GM12801 (cell line): ENCODE measurements around the gene AK8.

Experiments used
- CTCF ChIP-seq: IDR thresholded peaks from one replicate; pipeline ENCODE4 v1.5.1; 2011; ENCODE audit warnings: control low read depth; ENCODE audit not compliant: insufficient read length; ENCODE audit errors: extremely low read depth

The AK8 gene

GRCh38 chr9:132864277-132864676, 13.8 kb downstream of the AK8 start:
- TF ChIP-seq CTCF = no peak

- TF ChIP-seq CTCF = no peak
These were observed 15.0 kb downstream of the AK8 start for GRCh38 chr9:132863096-132863495.

GRCh38 chr9:132862533-132862932, 15.6 kb downstream of the AK8 start:
- no peak for TF ChIP-seq CTCF

GRCh38 chr9:132861666-132862065, 16.4 kb downstream of the AK8 start:
- TF ChIP-seq CTCF = no peak

- no peak for TF ChIP-seq CTCF
These were observed 19.3 kb downstream of the AK8 start for GRCh38 chr9:132858751-132859150.

GRCh38 chr9:132857616-132858342, 20.3 kb downstream of the AK8 start:
- TF ChIP-seq CTCF = no peak

GRCh38 chr9:132857031-132857430, 21.1 kb downstream of the AK8 start:
- no peak for TF ChIP-seq CTCF

GRCh38 chr9:132855904-132856303, 22.2 kb downstream of the AK8 start:
- no peak for TF ChIP-seq CTCF
